ENCODE results near the gene SLC22A17. TPM values are rescaled to one million over a fixed set of nuclear protein-coding genes. Genes with fewer than 3 reads are reported as not detected.

The SLC22A17 gene
- total RNA-seq, 1 experiment from 2014 or later, result 5.9 TPM

- ChIA-PET RAD21 (ENCODE audit: low non-redundant PET in 1 of 2, low total read pairs in 2 of 2, uncharacterized antibody in 2 of 2, unreplicated experiment in 2 of 2) (no interaction called here), POLR2A (no interaction called here), CTCF (no interaction called here)
- TF ChIP-seq ZBTB33 (IDR thresholded peaks at IDR 0.05; ENCODE audit: extremely low read depth, insufficient replicate concordance, low read length), result no peak
- no peak for TF ChIP-seq FOSL1 (IDR thresholded peaks at IDR 0.05; ENCODE audit: low read depth)
- no peak for TF ChIP-seq CTCF (IDR thresholded peaks at IDR 0.05 in 2 of 3, conservative IDR thresholded peaks at IDR 0.05 in 1 of 3; ENCODE audit: borderline replicate concordance in 1 of 3, insufficient read depth in 1 of 3, low read depth in 2 of 3, low read length in 2 of 3)
- no peak for TF ChIP-seq ZFX (IDR thresholded peaks at IDR 0.05)
- TF ChIP-seq ATF3 (IDR thresholded peaks at IDR 0.05), result no peak
- TF ChIP-seq MAX (IDR thresholded peaks at IDR 0.05), result no peak
- TF ChIP-seq EGR1 (IDR thresholded peaks at IDR 0.05; ENCODE audit: low read depth), result no peak
- TF ChIP-seq YY1 (IDR thresholded peaks at IDR 0.05; ENCODE audit: extremely low read depth, insufficient replicate concordance, low read depth, low read length), result no peak
- no peak for TF ChIP-seq ELF1 (IDR thresholded peaks at IDR 0.05; ENCODE audit: borderline replicate concordance, low read depth)
- no peak for TF ChIP-seq TCF7L2 (IDR thresholded peaks at IDR 0.05; ENCODE audit: borderline replicate concordance, extremely low read depth, insufficient read depth, insufficient read length)
- no peak for TF ChIP-seq JUND (IDR thresholded peaks at IDR 0.05)
- no peak for TF ChIP-seq SP1 (IDR thresholded peaks at IDR 0.05; ENCODE audit: low read depth)
- TF ChIP-seq SIN3A (IDR thresholded peaks at IDR 0.05; ENCODE audit: low read depth), result no peak
- no peak for TF ChIP-seq REST (IDR thresholded peaks at IDR 0.05; ENCODE audit: low read depth)
- TF ChIP-seq CEBPB (IDR thresholded peaks at IDR 0.05; ENCODE audit: low read depth), result no peak
- TF ChIP-seq POLR2AphosphoS5 (IDR thresholded peaks at IDR 0.05; ENCODE audit: low read depth, low read length), result no peak
- TF ChIP-seq ZNF274 (IDR thresholded peaks at IDR 0.05; ENCODE audit: low read depth, low read length), result no peak
- TF ChIP-seq SRF (IDR thresholded peaks at IDR 0.05; ENCODE audit: low read depth), result no peak
- TF ChIP-seq EZH2 (IDR thresholded peaks at IDR 0.05), result no peak
- no peak for TF ChIP-seq POLR2A (IDR thresholded peaks at IDR 0.05; ENCODE audit: borderline replicate concordance, extremely low read depth, insufficient read depth, insufficient read length)
- Histone ChIP-seq H3K4me2 (ENCODE audit: low read length) (no peak overlapping the region), H3K27me3 (ENCODE audit: insufficient read depth, low read length) (peaks cover 6% of the 10 kb centered on the region; the same call in 1 of the 2 replicates), H3K4me1 (ENCODE audit: control insufficient read depth in 1 of 2, insufficient read depth in 2 of 2, low read length in 2 of 2) (no peaks in the 10 kb centered on the region), H3K9ac (ENCODE audit: low read length) (no peak overlapping the region), H3K4me3 (replicated peaks in 1 of 2; ENCODE audit: low read depth in 1 of 2, low read length in 2 of 2) (no peak overlapping the region), H3K9me3 (ENCODE audit: control insufficient read depth in 1 of 2, insufficient read depth in 1 of 2, low read depth in 1 of 2, low read length in 2 of 2) (no peaks in the 10 kb centered on the region), H3K36me3 (ENCODE audit: control insufficient read depth in 1 of 2, insufficient read depth in 2 of 2, low read length in 2 of 2) (no peaks in the 10 kb centered on the region), H4K20me1 (ENCODE audit: insufficient read depth) (no peaks in the 10 kb centered on the region), H3K79me2 (ENCODE audit: insufficient read depth, low read length) (no peaks in the 10 kb centered on the region), H2AFZ (ENCODE audit: low read depth, low read length, poor library complexity, severe bottlenecking) (no peak overlapping the region), H3K27ac (ENCODE audit: low read depth, low read length) (no peak overlapping the region), H3K9me2 (ENCODE audit: insufficient read depth) (no peaks in the 10 kb centered on the region)
- DNase-seq (ENCODE audit: low read depth, low spot score), result no peak
- BruUV-seq (replicated peaks), result no TSS peak
- intact Hi-C loops (cut with micrococcal nuclease), result no loop called here
- no peak for ATAC-seq
These were observed 34.3 kb upstream of the SLC22A17 start for GRCh38 chr14:23386999-23387398.
